Activated CD4-positive, CD25-positive, alpha-beta regulatory T cell (primary cell): ENCODE measurements around the gene PCYT2.

Experiments used
- DNase-seq, 4 experiments: peaks; one replicate each; lab custom pipeline; 2025; lab: John Stamatoyannopoulos, UW

Gene PCYT2

DNA sequence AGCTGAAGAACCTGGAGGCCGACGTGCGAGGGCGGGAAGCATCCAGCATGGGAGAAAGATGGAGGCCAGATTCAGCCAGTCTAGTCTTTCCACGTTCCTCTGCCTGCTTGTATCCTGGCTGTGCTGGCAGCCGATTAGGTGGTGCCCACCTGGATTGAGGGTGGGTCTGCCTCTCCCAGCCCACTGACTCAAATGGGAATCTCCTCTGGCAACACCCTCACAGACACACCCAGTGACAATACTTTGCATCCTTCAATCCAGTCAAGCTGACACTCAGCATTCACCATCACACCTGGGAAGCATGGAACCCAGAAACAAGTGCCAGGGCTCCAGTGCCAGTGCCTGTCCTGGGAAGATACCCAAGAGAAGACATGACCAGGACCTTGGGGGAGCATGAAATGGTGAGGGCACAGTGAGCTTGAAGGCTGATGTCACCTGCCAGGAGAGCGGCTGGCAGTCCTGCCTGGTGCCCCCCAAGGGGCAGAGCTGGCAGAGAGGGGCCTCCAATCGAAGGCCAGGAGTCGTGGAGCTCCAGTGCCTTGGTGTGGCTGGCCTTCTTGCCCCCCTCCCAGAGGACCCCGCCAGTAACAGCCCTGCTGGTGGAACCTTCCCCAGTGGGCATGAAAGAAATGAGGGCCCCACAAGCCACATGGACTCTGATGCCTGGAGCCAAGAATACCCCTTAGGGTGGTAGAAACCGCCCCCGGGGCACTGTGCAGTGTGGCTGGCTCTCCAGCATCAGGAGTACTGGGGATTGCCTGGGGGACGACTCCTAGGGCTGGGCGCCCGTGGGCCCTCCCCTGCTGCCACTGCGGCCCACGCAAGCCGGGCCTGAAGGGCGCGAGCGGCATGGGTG, 9.8 kb downstream of the PCYT2 start:
- DNase-seq, result no peak

GRCh38 chr17:81900181-81900820, 10.9 kb downstream of the PCYT2 start:
- no peak for DNase-seq

GRCh38 chr17:81899514-81900166, 11.6 kb downstream of the PCYT2 start:
- no peak for DNase-seq

DNA sequence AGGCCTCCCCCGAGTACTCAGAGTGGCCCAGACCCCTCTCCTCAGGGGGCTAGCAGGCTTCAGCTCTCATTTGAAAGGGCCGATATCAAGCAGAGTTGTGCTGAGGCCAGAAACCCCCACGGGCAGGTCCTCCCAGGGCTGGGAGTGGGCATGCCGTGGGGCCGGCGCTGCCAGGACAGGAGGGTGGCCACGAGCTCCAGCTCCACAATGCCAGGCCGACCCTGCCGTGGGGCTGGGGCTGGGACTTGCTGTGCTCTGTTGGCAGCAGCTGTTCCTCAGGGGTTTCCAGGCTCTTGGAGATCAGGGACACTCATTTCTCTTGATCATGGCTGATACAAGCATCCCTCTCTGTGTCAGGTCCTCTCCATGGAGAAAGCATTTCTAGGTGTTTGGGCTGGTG, 12.3 kb downstream of the PCYT2 start:
- DNase-seq, result no peak

GRCh38 chr17:81898029-81898866, 13.0 kb downstream of the PCYT2 start:
- no peak for DNase-seq

GRCh38 chr17:81895400-81895799, 15.8 kb downstream of the PCYT2 start:
- no peak for DNase-seq

DNA sequence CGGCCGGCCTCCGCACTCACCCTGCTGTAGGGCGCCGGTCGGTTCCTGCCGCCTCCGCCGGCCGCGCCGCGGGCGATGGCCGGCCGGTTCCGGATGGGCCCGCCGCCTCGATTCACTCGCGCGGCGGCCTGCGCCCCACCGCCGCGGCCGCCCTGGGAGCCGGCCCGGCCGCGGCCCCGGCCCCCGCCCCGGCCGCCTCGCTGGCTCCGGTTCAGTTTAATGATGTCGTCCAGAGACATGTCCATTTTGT, 20.0 kb downstream of the PCYT2 start:
- no peak for DNase-seq

GRCh38 chr17:81890447-81891302, 20.5 kb downstream of the PCYT2 start:
- DNase-seq, result no peak

DNA sequence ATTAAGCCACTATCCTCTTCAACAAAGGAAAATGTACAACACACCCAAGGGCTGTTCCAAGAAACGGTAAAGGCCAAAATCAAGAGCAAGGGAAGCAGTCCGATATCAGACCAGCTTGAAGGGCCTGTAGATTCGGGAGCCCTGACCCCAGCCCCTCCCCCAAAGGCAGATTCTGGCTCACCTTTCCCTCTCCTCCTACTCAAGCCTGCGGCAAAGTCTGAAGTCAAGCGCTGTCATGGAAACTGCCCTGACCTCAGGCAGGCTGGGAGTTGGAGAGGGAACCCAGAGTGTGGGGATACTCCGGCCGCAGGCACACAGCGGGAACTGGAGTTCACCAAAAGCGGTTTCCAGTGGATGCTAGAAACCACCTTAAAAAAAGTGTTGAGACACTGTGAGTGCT, 21.6 kb downstream of the PCYT2 start:
- no peak for DNase-seq

- DNase-seq, result no peak
Observed at GRCh38 chr17:81888988-81889595, 22.1 kb downstream of the PCYT2 start.

GRCh38 chr17:81888105-81888987, 22.9 kb downstream of the PCYT2 start:
- no peak for DNase-seq

- DNase-seq, result no peak
Observed at GRCh38 chr17:81885869-81886548, 25.2 kb downstream of the PCYT2 start.

DNA sequence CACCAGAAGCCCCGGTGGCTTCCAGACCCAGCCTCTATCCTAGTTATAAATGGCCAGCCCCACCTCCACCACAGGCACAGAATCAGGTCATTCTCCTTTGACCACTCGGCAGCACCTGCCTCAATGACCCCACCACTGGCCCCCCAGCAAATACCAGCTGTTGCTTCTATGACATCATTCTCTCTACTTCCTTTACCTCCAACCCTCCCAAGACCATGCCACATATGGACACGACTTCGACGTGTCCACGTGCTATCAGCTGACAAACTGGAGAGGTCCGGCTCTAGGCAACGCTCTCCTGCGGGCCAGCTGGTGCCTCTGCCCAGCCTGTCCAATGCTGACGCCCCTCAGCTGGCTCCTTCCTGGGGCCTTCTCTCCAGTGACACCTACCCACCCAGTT, 25.7 kb downstream of the PCYT2 start:
- DNase-seq, result no peak

DNA sequence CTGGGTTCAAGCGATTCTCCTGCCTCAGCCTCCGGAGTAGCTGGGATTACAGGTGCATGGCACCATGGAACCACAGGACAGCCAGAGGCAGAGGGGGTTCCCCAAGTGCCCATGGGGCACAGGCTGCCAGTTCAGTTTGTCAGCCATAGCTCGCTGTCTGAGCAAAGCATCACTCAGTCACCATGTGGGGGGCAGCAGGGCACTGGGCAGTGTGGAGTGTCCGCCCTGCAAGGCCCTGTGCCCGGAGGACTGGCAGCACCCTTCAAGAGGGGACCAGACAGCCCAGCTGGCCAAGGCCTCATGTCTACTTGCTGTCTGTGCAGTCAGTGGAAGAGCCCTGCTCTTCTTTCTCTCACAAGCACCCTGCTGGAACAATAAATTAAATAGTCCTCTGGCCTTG, 26.2 kb downstream of the PCYT2 start:
- DNase-seq, result no peak

GRCh38 chr17:81884520-81884919, 26.7 kb downstream of the PCYT2 start:
- DNase-seq, result no peak

DNA sequence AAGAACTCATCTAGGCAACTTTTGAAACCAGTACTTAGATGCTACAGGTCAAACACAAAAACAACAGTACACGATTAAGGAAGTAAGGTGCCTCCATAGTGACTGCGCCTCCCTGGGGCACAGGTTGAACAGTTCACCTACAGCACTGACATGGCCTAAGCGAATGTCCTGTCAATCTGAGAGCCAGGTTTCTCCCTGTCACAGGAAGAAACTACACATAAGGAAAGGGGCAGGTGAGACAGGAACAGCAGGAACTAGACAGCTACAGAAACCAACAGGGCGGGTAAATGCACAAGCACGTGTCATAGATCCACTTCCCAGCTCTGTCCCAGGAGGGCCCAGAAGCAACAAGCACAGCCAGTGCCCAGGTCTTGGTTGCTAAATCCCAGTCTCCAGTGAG, 32.1 kb downstream of the PCYT2 start:
- DNase-seq, result no peak

DNA sequence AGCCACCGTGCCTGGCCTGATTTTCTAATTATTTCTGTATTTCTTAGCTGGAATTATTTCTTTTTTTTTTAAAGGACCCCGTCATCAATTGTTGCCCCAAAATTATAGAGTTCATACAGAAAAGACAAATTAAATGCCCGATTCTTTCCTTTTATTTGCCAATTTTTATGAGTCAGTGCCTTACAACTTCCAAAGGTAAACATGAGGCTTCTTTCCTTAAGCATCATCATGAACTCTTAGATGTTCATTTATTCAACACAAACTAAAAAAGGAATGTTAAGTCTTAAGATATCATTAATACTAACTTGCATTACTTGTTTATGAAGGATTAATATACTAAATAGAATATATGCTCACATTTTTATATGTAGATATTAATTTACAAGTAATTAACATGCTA, 32.9 kb downstream of the PCYT2 start:
- DNase-seq, result no peak

DNA sequence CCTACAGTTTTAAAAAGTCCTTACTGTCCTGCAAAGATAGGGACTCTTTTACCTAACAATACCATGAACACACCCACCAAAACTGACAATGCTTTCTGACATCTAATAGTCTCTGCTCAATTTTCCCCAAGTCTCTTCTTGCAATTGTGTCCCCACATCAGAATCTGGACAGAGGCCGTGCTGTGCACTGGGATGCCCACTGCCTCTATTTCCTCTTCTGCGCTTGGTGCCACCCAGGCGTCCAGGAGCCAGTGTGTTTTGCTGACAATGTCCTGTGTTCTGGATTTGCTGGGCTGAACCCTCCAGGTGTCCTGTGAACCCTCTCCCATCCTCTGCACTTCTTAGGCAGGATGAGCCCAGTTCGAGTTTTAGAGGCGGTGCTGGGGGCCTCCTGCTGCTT, 33.6 kb downstream of the PCYT2 start:
- DNase-seq, result no peak
